CD4-positive, alpha-beta T cell (primary cell): ENCODE data around the gene ACTL10. TPM values are rescaled to one million over a fixed set of nuclear protein-coding genes. Genes with fewer than 3 reads are reported as not detected.

ENCODE experiments used
- ATAC-seq: fragments of 200-7000 bp; cut with Tn5 transposase; one replicate; pipeline ENCODE4 v1.10.0; 2022; ENCODE audit warnings: mild to moderate bottlenecking; ENCODE audit not compliant: poor library complexity
- CTCF ChIA-PET: fragments of 350-600 bp; sonication (Branson Sonifier 250); formaldehyde crosslinking; loops from one replicate; lab custom pipeline; 2021; ENCODE audit warnings: antibody characterized with exemption, inconsistent platforms; lab: Charles Lee
- POLR2A ChIA-PET: fragments of 350-600 bp; sonication (Branson Sonifier 250); formaldehyde crosslinking; loops from one replicate; lab custom pipeline; 2021; ENCODE audit warnings: antibody characterized with exemption, inconsistent platforms; lab: Charles Lee
- DNase-seq, 14 experiments: peaks; one replicate each; pipeline ENCODE4 v3.0.0-alpha.2; 2013 to 2020; ENCODE audit warnings: mixed read lengths in 2 of 14
- H3K27ac ChIP-seq, 2 donors: one replicate each; pipeline versions ENCODE4 v1.5.1 to v1.7.0; 2013; ENCODE audit warnings: low read length in 2 of 2, low read depth in 1 of 2, mild to moderate bottlenecking in 1 of 2
- H3K27me3 ChIP-seq, 2 experiments: 1 replicate in 1 of 2; 2 replicates in 1 of 2; pipeline versions ENCODE4 v1.6.1 to v1.7.0; 2013; ENCODE audit warnings: low read length in 2 of 2, control low read depth in 1 of 2, mild to moderate bottlenecking in 1 of 2, moderate library complexity in 1 of 2; ENCODE audit not compliant: insufficient read depth in 2 of 2, control insufficient read depth in 1 of 2
- H3K36me3 ChIP-seq: one replicate; pipeline ENCODE4 v1.6.1; 2013; ENCODE audit warnings: low read length, control low read depth; ENCODE audit not compliant: insufficient read depth
- H3K4me1 ChIP-seq: one replicate; pipeline ENCODE4 v1.6.1; 2013; ENCODE audit warnings: low read length, control low read depth; ENCODE audit not compliant: insufficient read depth
- H3K4me3 ChIP-seq: one replicate; pipeline ENCODE4 v1.5.1; 2013; ENCODE audit warnings: mild to moderate bottlenecking, low read length, moderate library complexity
- H3K9me3 ChIP-seq, 2 experiments: 1 replicate in 1 of 2; 2 replicates in 1 of 2; pipeline versions ENCODE4 v1.6.1 to v1.7.0; 2013; ENCODE audit warnings: low read length in 2 of 2, mild to moderate bottlenecking in 2 of 2, control low read depth in 1 of 2, moderate library complexity in 1 of 2; ENCODE audit not compliant: control insufficient read depth in 1 of 2, insufficient read depth in 1 of 2
- H3K27ac Mint-ChIP-seq: one replicate; pipeline ENCODE4 v1.8.0; 2020; ENCODE audit warnings: mixed read lengths
- H3K27me3 Mint-ChIP-seq: one replicate; pipeline ENCODE4 v1.8.0; 2021; ENCODE audit warnings: mixed read lengths
- H3K36me3 Mint-ChIP-seq: one replicate; pipeline ENCODE4 v1.8.0; 2021; ENCODE audit warnings: low read depth, mixed read lengths
- H3K4me1 Mint-ChIP-seq: one replicate; pipeline ENCODE4 v1.8.0; 2021; ENCODE audit warnings: low read depth, mixed read lengths
- H3K4me3 Mint-ChIP-seq: one replicate; pipeline ENCODE4 v1.8.0; 2020; ENCODE audit warnings: mild to moderate bottlenecking, mixed read lengths
- H3K9me3 Mint-ChIP-seq: one replicate; pipeline ENCODE4 v1.8.0; 2020; ENCODE audit warnings: mixed read lengths
- CTCF ChIP-seq: fragments of 200-600 bp; IDR thresholded peaks from one replicate; pipeline ENCODE4 v1.8.0; 2022; ENCODE audit warnings: antibody characterized with exemption, mild to moderate bottlenecking
- intact Hi-C, 2 experiments: fragments of 100-400 bp; cut with DNase I in 1 of 2; cut with micrococcal nuclease in 1 of 2; formaldehyde crosslinking; loops; one replicate each; pipeline versions ENCODE4 v1.15.1 to v1.9.0; 2023 to 2025; cut with DNase I, micrococcal nuclease
- total RNA-seq, 174 experiments: library from RNA in 2 of 174; stranded (reverse) in 2 of 174; gene quantifications; one replicate each; pipeline ENCODE4 v1.2.3 and lab custom pipeline; 2021 to 2026

Gene ACTL10
- total RNA-seq, 2 experiments from 2014 or later: 0.28 to 0.55 TPM

- H3K9me3 ChIP-seq: no peaks in the 10 kb centered on the region
- H3K27me3 ChIP-seq: no peaks in the 10 kb centered on the region
- peaks cover 5% of the 10 kb centered on the region for H3K4me1 ChIP-seq
- Mint-ChIP-seq H3K4me1 (peaks cover 10% of the 10 kb centered on the region), H3K4me3 (no peak overlapping the region), H3K9me3 (no peaks in the 10 kb centered on the region), H3K27me3 (no peaks in the 10 kb centered on the region), H3K36me3 (peaks cover 49% of the 10 kb centered on the region), H3K27ac (no peak overlapping the region)
- ChIA-PET CTCF (no interaction called here), POLR2A (no interaction called here)
- no peak for DNase-seq
- H3K36me3 ChIP-seq: peaks cover 38% of the 10 kb centered on the region
- intact Hi-C loops: no loop called here
- H3K27ac ChIP-seq: no peak overlapping the region
- H3K4me3 ChIP-seq: no peak overlapping the region
- TF ChIP-seq CTCF: no peak
- ATAC-seq: no peak
Observed at GRCh38 chr20:33707668-33708067, 40.9 kb downstream of the ACTL10 start.

- ChIA-PET POLR2A (no interaction called here), CTCF (no interaction called here)
- Mint-ChIP-seq H3K27me3 (no peaks in the 10 kb centered on the region), H3K9me3 (no peaks in the 10 kb centered on the region), H3K4me1 (peaks cover 10% of the 10 kb centered on the region), H3K27ac (no peak overlapping the region), H3K36me3 (peaks cover 61% of the 10 kb centered on the region), H3K4me3 (no peak overlapping the region)
- H3K9me3 ChIP-seq: no peaks in the 10 kb centered on the region
- no peaks in the 10 kb centered on the region for H3K27me3 ChIP-seq
- ATAC-seq (no peak), DNase-seq (no peak)
- H3K36me3 ChIP-seq: peaks cover 52% of the 10 kb centered on the region
- no peak overlapping the region for H3K27ac ChIP-seq
- H3K4me3 ChIP-seq: no peak overlapping the region
- TF ChIP-seq CTCF: no peak
- peaks cover 5% of the 10 kb centered on the region for H3K4me1 ChIP-seq
- intact Hi-C loops: no loop called here
Observed at GRCh38 chr20:33709398-33709797, 42.7 kb downstream of the ACTL10 start.

GRCh38 chr20:33709905-33710541 lies 43.3 kb downstream of the ACTL10 start:
- H3K27me3 ChIP-seq: no peaks in the 10 kb centered on the region
- ChIA-PET CTCF (no interaction called here), POLR2A (interaction anchor here (1.0 kb wide), 1 partner anchor 20 kb away, joined by 3 read pairs; no protein-coding TSS in a partner anchor)
- H3K36me3 ChIP-seq: peaks cover 55% of the 10 kb centered on the region
- DNase-seq (no peak), ATAC-seq (no peak)
- no peak overlapping the region for H3K4me3 ChIP-seq
- TF ChIP-seq CTCF: no peak
- H3K27ac ChIP-seq: no peak overlapping the region
- no peak overlapping the region for H3K4me3 Mint-ChIP-seq
- peaks cover 5% of the 10 kb centered on the region for H3K4me1 ChIP-seq
- H3K36me3 Mint-ChIP-seq: peaks cover 66% of the 10 kb centered on the region
- no peaks in the 10 kb centered on the region for H3K27me3 Mint-ChIP-seq
- H3K9me3 Mint-ChIP-seq: no peaks in the 10 kb centered on the region
- H3K4me1 Mint-ChIP-seq: peaks cover 10% of the 10 kb centered on the region
- intact Hi-C loops: no loop called here
- H3K9me3 ChIP-seq: no peaks in the 10 kb centered on the region
- H3K27ac Mint-ChIP-seq: no peak overlapping the region
